Activated CD8-positive, alpha-beta memory T cell treated with anti-CD3 and anti-CD28 coated beads, Interleukin-2, amount 50 U/mL, for 1 hour (primary cell): ENCODE data around the gene SOHLH1.

Experiments used
- DNase-seq: peaks from one replicate; pipeline ENCODE4 v3.0.0-alpha.2; 2020; ENCODE audit errors: extremely low read depth

Gene SOHLH1

GRCh38 chr9:135661816-135662560, 37.3 kb downstream of the SOHLH1 start:
- DNase-seq: no peak

DNA sequence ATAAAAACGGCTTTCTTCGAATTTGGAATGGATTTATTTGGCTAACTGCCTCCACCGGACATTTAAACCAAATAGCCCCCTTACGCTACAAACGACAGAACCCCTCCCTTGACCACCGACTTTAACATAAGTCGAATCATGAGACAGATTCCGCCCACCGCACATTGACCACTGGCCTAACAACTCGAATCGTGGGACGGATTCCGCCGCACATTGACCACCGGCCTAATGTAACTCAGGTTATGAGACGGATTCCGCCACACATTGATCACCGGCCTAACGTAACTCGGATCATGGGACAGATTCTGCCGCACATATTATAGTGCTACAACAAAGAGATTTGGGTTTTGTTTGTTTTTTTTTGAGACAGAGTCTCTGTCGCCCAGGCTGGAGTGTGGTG, 38.9 kb downstream of the SOHLH1 start:
- DNase-seq: no peak

DNA sequence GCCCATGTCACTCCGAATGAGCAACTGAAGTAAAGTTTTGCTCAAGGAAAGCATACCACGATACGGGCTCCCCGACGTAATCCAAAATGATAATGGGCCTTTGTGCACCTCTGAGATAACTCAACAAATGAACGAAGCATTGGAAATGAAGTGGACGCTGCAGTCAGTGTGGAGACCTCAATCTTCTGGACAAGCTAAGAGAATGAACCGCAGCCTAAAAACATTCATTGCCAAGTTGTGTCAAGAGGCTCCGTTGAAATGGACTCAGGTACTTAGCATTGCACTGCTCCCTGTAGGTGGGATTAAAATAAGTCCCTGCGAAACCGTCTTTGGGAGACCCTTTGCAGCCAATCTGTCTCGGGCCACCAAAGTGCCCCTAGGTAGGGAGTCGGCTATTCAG, 40.0 kb downstream of the SOHLH1 start:
- no peak for DNase-seq

DNA sequence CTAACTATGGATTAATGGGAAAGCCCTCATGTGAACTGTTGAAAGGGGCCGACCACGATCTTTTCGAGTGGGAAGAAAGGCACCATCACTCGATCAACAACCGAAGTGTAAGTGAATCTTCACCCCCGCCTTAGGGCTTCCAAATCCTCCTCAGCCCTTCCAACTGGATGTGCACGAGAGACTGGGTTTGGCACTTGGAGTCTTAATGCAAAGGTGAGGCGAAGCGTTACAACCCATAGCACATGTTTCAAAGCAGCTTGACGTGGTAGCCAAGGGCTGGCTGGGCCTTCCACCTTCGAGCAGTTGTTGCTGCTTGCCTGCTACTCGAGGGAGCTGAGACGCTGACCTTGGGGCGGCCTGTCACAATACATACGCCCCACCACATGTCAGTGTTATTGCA, 41.9 kb downstream of the SOHLH1 start:
- no peak for DNase-seq

DNA sequence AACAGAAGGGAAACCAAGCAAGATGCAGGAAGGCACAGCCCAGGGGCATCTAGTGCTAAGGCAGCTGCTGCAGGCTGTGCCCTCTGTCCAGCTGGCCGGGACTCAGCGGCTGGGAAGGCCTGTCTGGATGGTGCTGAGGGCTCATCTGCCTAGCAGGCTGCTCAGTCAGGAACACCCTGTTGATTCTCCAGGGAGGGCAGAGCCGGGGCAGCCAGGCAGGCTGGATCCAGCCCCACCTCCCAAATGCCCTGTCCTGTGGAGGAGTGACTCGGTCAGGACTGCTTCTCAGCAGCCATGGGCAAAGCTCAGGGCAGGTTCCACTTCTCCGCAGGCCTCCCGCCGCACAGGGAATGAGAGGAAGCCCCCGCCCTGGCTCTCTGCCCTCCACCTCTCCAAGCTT, 44.0 kb downstream of the SOHLH1 start:
- DNase-seq: no peak

- DNase-seq: no peak
Observed at GRCh38 chr9:135650408-135650807, 48.9 kb downstream of the SOHLH1 start.

GRCh38 chr9:135649508-135649907, 49.8 kb downstream of the SOHLH1 start:
- no peak for DNase-seq

- DNase-seq: no peak
Observed at GRCh38 chr9:135648494-135649410, 50.5 kb downstream of the SOHLH1 start.

DNA sequence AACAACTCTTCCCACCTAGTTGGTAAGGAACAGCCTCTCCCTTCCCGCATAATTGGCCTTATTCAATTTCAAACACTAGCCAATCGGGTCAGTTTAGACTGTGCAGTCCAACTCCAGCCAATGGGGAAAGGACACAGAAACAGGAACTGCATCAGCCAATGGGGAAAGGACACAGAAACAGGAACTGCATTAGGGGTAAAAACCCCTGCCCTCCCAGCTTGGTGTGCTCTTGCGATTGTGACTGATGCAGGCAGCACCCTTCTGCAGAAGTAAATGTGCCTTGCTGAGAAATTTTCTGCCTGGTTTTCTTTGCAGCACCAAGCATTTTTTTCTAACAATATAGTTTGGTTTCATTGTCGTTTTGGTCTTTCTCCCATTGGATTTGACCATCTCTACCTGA, 51.4 kb downstream of the SOHLH1 start:
- DNase-seq: no peak

GRCh38 chr9:135644631-135645218, 54.6 kb downstream of the SOHLH1 start:
- DNase-seq: no peak
